ENCODE data around the gene MARK1.

- TF ChIP-seq POLR2A (IDR thresholded peaks at IDR 0.05) = no peak
- TF ChIP-seq CTCF (IDR thresholded peaks at IDR 0.05) = no peak
Measured at GRCh38 chr1:220700556-220701179, 172.7 kb downstream of the MARK1 start.

All from tibial nerve (tissue), 3 donors.